K562 (cell line): ENCODE data around the gene ARHGDIA. TPM values are rescaled to one million over a fixed set of nuclear protein-coding genes. Genes with fewer than 3 reads are reported as not detected.

Source experiments
- ATF3 ChIP-seq, 2 experiments: fragments of 450-650 bp in 1 of 2; sonication (generic) in 1 of 2; formaldehyde crosslinking in 1 of 2; IDR thresholded peaks in 1 of 2; conservative IDR thresholded peaks in 1 of 2; 2 replicates each; pipeline versions ENCODE4 v1.6.1 to v1.8.1; 2016 to 2023; ENCODE audit warnings: mild to moderate bottlenecking in 2 of 2, moderate library complexity in 2 of 2, inconsistent platforms in 1 of 2, missing genetic modification reagents in 1 of 2
- ATF6 ChIP-seq: sonication (generic); formaldehyde crosslinking; IDR thresholded peaks from 2 replicates; pipeline ENCODE4 v1.4.0; 2020; ENCODE audit warnings: mild to moderate bottlenecking, missing genetic modification reagents
- GTF2E2 ChIP-seq: fragments of 200-800 bp; sonication (Bioruptor generic); IDR thresholded peaks from 2 replicates; pipeline ENCODE4 v1.6.1; 2016; ENCODE audit warnings: missing genetic modification characterization, missing compliant biosample characterization
- HIVEP1 ChIP-seq: fragments of 250-450 bp; sonication (Bioruptor Pico); IDR thresholded peaks from 2 replicates; pipeline ENCODE4 v1.4.0; 2020; ENCODE audit warnings: mild to moderate bottlenecking
- MYNN ChIP-seq, 2 experiments: sonication (generic); formaldehyde crosslinking in 1 of 2; IDR thresholded peaks; 2 replicates each; pipeline versions ENCODE4 v1.5.0 to v1.6.1; 2016 to 2020; ENCODE audit warnings: antibody characterized with exemption in 1 of 2, missing genetic modification reagents in 1 of 2
- NFIX ChIP-seq: fragments of 250-450 bp; sonication (Bioruptor Pico); IDR thresholded peaks from 2 replicates; pipeline ENCODE4 v1.4.0; 2020; ENCODE audit warnings: low read depth, mild to moderate bottlenecking, moderate library complexity
- POLR2H ChIP-seq: IDR thresholded peaks from 2 replicates; pipeline ENCODE4 v1.6.1; 2016; ENCODE audit warnings: missing genetic modification characterization, low read depth, mild to moderate bottlenecking, control low read depth, missing compliant biosample characterization, moderate library complexity
- PREB ChIP-seq: sonication (generic); formaldehyde crosslinking; IDR thresholded peaks from 2 replicates; pipeline ENCODE4 v1.8.1; 2023; ENCODE audit warnings: mild to moderate bottlenecking, missing genetic modification reagents
- SAP30 ChIP-seq: fragments of 200-600 bp; sonication (generic); IDR thresholded peaks from 2 replicates; pipeline ENCODE4 v1.6.1; 2012; ENCODE audit warnings: borderline replicate concordance, low read depth, mild to moderate bottlenecking, moderate library complexity, low read length, control low read depth, inconsistent platforms; ENCODE audit not compliant: insufficient read depth, poor library complexity, severe bottlenecking
- U2AF1 ChIP-seq: fragments of 200-400 bp; formaldehyde crosslinking; optimal IDR thresholded peaks from 2 replicates; pipeline ENCODE3; 2017; ENCODE audit warnings: mild to moderate bottlenecking, low read depth, low read length, moderate library complexity
- ZBTB43 ChIP-seq: sonication (generic); formaldehyde crosslinking; IDR thresholded peaks from 2 replicates; pipeline ENCODE4 v1.8.0; 2023; ENCODE audit warnings: mild to moderate bottlenecking, missing genetic modification reagents
- ZBTB8A ChIP-seq: fragments of 450-650 bp; IDR thresholded peaks from 2 replicates; pipeline ENCODE4 v1.6.1; 2018; ENCODE audit warnings: mild to moderate bottlenecking, moderate library complexity; ENCODE audit not compliant: partially characterized antibody
- ZNF277 ChIP-seq: fragments of 250-450 bp; sonication (Bioruptor Pico); IDR thresholded peaks from 2 replicates; pipeline ENCODE4 v1.8.0; 2022; ENCODE audit warnings: inconsistent platforms, mild to moderate bottlenecking, moderate library complexity, borderline replicate concordance
- ZNF280B ChIP-seq: fragments of 250-450 bp; sonication (Bioruptor Pico); IDR thresholded peaks from 2 replicates; pipeline ENCODE4 v1.5.1; 2021; ENCODE audit warnings: mild to moderate bottlenecking
- ZNF511 ChIP-seq: sonication (generic); formaldehyde crosslinking; IDR thresholded peaks from 2 replicates; pipeline ENCODE4 v1.8.0; 2022; ENCODE audit warnings: mild to moderate bottlenecking, missing genetic modification reagents
- polyA plus RNA-seq, 8 experiments: library from polyadenylated mRNA; depleted of rRNA in 4 of 8; stranded (reverse) in 5 of 8; unstranded in 3 of 8; fragments of >200 nt; fragmentation: Nextera tagmentation in 2 of 8; fragmentation: Illumina TruSeq in 1 of 8; extraction: Ambion mirVana in 2 of 8; extraction: Trizol in 1 of 8; gene quantifications; 2 replicates each; pipeline versions ENCODE4 v1.2.1 to v1.2.3, GENCODE V29; 2011 to 2014; ENCODE audit warnings: inconsistent platforms in 1 of 8, missing spikeins in 1 of 8
- total RNA-seq, 7 experiments: library from RNA; depleted of rRNA in 6 of 7; stranded (reverse); fragments of >200 nt in 6 of 7; fragmentation: Illumina TruSeq in 2 of 7; extraction: Trizol in 2 of 7; gene quantifications; 2 replicates each; pipeline versions ENCODE4 v1.2.1 to v1.2.3, GENCODE V29; 2011 to 2021; ENCODE audit warnings: low replicate concordance in 1 of 7

Gene ARHGDIA
- total and polyA plus RNA-seq, 9 of the 15 experiments (the other 6 are each of a cell fraction or from before 2014, with no cell fraction given) = 9.6 to 340 (median 97.6) TPM

GRCh38 chr17:81860756-81861568 is 10.2 kb downstream of the ARHGDIA start (continued):
- no peak for TF ChIP-seq ZBTB8A
- TF ChIP-seq HIVEP1 (CRISPR knock-in tag) = peak; percentile 96
- peak; percentile 100 for TF ChIP-seq ATF3 (IDR thresholded peaks at IDR 0.05)
- peak; percentile 92 for TF ChIP-seq ATF3 (CRISPR knock-in tag; conservative IDR thresholded peaks at IDR 0.05)
- TF ChIP-seq POLR2H (tag) = peak; percentile 69
- TF ChIP-seq ZNF277 (CRISPR knock-in tag) = no peak
- TF ChIP-seq PREB (CRISPR knock-in tag) = no peak
- TF ChIP-seq ATF6 = no peak
- TF ChIP-seq NFIX (CRISPR knock-in tag) = no peak
- no peak for TF ChIP-seq ZNF280B (CRISPR knock-in tag)
- no peak for TF ChIP-seq U2AF1
- TF ChIP-seq MYNN (IDR thresholded peaks at IDR 0.05) = no peak
- no peak for TF ChIP-seq MYNN (CRISPR knock-in tag; IDR thresholded peaks at IDR 0.05)
- TF ChIP-seq SAP30 = peak; percentile 88
- TF ChIP-seq ZNF511 (CRISPR knock-in tag) = peak; percentile 79
- TF ChIP-seq ZBTB43 (CRISPR knock-in tag) = no peak
- peak; percentile 39; the same call in 1 of the 2 replicates for TF ChIP-seq GTF2E2 (tag)
